Colonic mucosa (tissue), 4 donors: Measurements from ENCODE around the gene SCN8A. TPM values are rescaled to one million over a fixed set of nuclear protein-coding genes. Genes with fewer than 3 reads are reported as not detected.

Source experiments
- DNase-seq: peaks from one replicate; pipeline ENCODE4 v3.0.0-alpha.2; 2020
- H3K27ac ChIP-seq: fragments of 200-600 bp; one replicate; pipeline ENCODE4 v1.8.0; 2021
- H3K27me3 ChIP-seq: fragments of 200-600 bp; one replicate; pipeline ENCODE4 v1.8.0; 2021
- H3K36me3 ChIP-seq: fragments of 200-600 bp; one replicate; pipeline ENCODE4 v1.8.0; 2021
- H3K4me1 ChIP-seq: fragments of 200-600 bp; one replicate; pipeline ENCODE4 v1.8.0; 2021; ENCODE audit warnings: mild to moderate bottlenecking
- H3K4me3 ChIP-seq: fragments of 200-600 bp; one replicate; pipeline ENCODE4 v1.8.0; 2021
- H3K9ac ChIP-seq, 2 donors: one replicate each; pipeline ENCODE4 v1.7.0; 2013; ENCODE audit warnings: control low read depth in 2 of 2, low read depth in 2 of 2, low read length in 2 of 2
- H3K9me3 ChIP-seq: fragments of 200-600 bp; one replicate; pipeline ENCODE4 v1.8.0; 2021
- intact Hi-C: fragments of 100-400 bp; cut with DNase I; formaldehyde crosslinking; loops from one replicate; pipeline ENCODE4 v1.14.1; 2022
- total RNA-seq, 2 donors: library from RNA; stranded (reverse); fragmentation: NEBNext Ultra II Directional in 1 of 2; extraction: Animal tissue kit (Norgen Biotek cat#: 25700) in 1 of 2; gene quantifications; one replicate each; pipeline ENCODE4 v1.2.1, GENCODE V29; 2021
- TF ChIP-seq, protein P1 (sequence below): fragments of 200-600 bp; IDR thresholded peaks from one replicate; pipeline ENCODE4 v1.8.0; 2022; ENCODE audit warnings: antibody characterized with exemption, mild to moderate bottlenecking
- donor health status: healthy.
- donor health status: DM: no; HTN: no; CAD: no.
- donor health status: DM: no; HTN: no; CAD: no.

The SCN8A gene
- total RNA-seq, 2 donors from 2014 or later = 4.2 to 10.0 TPM

DNA sequence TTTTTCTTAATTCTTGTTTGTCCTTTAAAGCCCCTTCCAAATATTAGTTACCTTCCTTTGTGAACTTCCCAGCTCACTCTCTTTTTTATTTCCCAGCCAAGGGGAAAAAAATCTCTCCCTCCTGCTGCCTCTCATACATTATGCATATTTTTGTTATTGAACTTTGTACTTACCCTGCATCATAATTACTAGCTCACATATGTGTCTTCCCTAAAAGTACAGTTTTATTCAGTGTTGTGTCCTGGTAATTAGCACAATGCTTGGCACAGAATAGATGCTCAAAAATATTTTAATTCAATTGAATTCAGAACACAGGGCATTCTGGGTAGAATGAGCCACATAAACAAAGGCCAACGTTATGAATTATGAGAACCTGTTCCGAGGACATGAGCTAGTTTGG is 91.9 kb downstream of the SCN8A start:
- no peaks in the 10 kb centered on the region for H3K36me3 ChIP-seq
- no peak overlapping the region for H3K4me3 ChIP-seq
- no peak overlapping the region for H3K9ac ChIP-seq
- no peak for DNase-seq
- H3K9me3 ChIP-seq = no peaks in the 10 kb centered on the region
- TF ChIP-seq, protein P1, sequence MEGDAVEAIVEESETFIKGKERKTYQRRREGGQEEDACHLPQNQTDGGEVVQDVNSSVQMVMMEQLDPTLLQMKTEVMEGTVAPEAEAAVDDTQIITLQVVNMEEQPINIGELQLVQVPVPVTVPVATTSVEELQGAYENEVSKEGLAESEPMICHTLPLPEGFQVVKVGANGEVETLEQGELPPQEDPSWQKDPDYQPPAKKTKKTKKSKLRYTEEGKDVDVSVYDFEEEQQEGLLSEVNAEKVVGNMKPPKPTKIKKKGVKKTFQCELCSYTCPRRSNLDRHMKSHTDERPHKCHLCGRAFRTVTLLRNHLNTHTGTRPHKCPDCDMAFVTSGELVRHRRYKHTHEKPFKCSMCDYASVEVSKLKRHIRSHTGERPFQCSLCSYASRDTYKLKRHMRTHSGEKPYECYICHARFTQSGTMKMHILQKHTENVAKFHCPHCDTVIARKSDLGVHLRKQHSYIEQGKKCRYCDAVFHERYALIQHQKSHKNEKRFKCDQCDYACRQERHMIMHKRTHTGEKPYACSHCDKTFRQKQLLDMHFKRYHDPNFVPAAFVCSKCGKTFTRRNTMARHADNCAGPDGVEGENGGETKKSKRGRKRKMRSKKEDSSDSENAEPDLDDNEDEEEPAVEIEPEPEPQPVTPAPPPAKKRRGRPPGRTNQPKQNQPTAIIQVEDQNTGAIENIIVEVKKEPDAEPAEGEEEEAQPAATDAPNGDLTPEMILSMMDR = no peak
- no peaks in the 10 kb centered on the region for H3K27me3 ChIP-seq
- intact Hi-C loops = no loop called here
- no peak overlapping the region for H3K27ac ChIP-seq
- peaks cover 5% of the 10 kb centered on the region for H3K4me1 ChIP-seq

DNA sequence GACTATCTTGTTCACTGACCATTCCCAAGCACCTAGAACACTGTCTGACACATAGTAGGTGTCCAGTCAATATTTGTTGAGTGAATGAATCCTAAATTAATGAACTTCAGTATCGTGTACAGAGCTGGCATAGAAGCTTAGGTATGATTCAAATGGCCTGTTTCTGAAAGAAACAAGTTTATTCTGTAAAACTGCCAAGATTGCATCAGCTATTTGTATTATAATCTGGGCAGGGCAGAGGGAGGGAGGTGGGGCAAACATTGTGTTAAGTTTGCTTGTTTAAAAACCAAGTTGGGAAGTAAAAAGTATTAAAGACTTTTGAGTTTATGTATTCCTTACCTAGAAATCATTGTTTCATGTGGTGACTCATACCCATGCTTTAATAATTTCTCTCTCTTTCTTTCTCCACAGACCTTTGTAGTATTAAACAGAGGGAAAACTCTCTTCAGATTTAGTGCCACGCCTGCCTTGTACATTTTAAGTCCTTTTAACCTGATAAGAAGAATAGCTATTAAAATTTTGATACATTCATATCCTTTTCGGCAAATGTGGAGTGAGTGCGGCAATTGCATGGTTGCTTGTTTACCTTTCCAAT is 92.8 kb downstream of the SCN8A start:
- Histone ChIP-seq H3K27ac (peak overlapping the region; percentile 57), H3K9me3 (no peaks in the 10 kb centered on the region), H3K36me3 (no peaks in the 10 kb centered on the region), H3K4me3 (no peak overlapping the region), H3K4me1 (peaks cover 9% of the 10 kb centered on the region), H3K27me3 (no peaks in the 10 kb centered on the region), H3K9ac (no peak overlapping the region)
- intact Hi-C loops = no loop called here
- TF ChIP-seq, protein P1 = no peak
- peak; percentile 32 for DNase-seq

DNA sequence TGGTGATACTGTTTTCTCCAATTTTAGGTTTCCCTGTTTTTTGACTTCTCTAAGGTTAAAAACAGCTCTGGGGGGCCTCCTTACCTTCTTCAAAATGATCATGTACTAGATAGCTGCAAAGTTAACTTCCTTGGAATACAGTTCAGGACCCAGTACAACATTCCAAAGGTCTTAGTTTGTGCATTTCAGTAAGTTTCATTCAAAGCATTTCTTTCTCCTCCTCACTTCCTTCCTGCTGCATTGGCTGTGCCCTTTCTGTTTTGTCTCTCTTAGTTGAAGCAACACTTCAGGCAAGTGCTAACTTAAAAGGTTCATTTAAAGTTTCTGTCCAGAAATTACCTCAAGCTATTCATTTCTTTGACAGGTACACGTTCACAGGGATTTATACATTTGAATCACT is 95.7 kb downstream of the SCN8A start:
- Histone ChIP-seq H3K4me1 (peaks cover 9% of the 10 kb centered on the region), H3K9me3 (no peaks in the 10 kb centered on the region), H3K27ac (peak overlapping the region; percentile 58), H3K4me3 (no peak overlapping the region), H3K36me3 (no peaks in the 10 kb centered on the region), H3K9ac (no peak overlapping the region), H3K27me3 (no peaks in the 10 kb centered on the region)
- no peak for DNase-seq
- TF ChIP-seq, protein P1 = no peak
- intact Hi-C loops = no loop called here

DNA sequence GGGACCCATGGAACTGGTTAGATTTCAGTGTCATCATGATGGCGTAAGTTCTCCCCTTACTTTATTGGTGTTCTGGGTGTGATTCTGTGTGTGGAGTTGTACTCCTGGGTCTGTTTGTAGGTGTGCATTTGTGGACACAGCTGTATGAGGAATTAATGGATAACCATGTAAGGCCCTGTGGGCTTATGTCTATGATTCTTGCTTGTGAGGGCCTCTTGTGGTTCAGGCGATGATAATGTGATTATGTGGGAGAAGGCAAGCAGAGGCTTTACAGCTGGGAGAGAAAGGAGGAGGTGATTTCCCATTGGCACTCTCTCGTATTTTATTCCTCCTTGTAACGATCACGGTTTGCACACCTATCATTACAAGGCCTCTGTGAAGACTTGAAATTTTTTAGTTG is 96.1 kb downstream of the SCN8A start:
- intact Hi-C loops = no loop called here
- Histone ChIP-seq H3K9me3 (no peaks in the 10 kb centered on the region), H3K27ac (peak overlapping the region; percentile 58), H3K36me3 (no peaks in the 10 kb centered on the region), H3K4me1 (peaks cover 9% of the 10 kb centered on the region), H3K27me3 (no peaks in the 10 kb centered on the region), H3K9ac (peak overlapping the region in 1 of 2 donors; percentile 12), H3K4me3 (no peak overlapping the region)
- TF ChIP-seq, protein P1 = no peak
- DNase-seq = peak; percentile 57

DNA sequence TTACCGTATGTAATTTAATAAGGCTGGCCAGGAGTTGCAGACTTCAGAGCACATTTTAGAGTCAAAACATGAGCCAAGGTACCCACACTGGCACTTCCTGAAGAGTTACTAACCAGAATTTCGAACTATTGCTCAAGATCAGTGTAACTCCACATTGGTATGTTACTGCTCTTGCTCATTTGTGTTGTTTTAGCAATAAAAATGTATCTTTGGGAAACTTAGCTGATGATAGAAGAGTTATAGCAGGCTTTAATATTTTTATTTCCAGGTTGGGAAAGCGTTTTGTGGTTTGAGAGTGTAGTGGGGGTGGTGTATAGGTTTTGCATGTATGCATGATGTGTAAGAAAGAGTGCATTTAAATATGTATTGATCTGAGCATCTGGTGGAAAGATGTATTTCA is 96.6 kb downstream of the SCN8A start:
- no peaks in the 10 kb centered on the region for H3K27me3 ChIP-seq
- peak overlapping the region; percentile 58 for H3K27ac ChIP-seq
- DNase-seq = no peak
- intact Hi-C loops = no loop called here
- no peaks in the 10 kb centered on the region for H3K36me3 ChIP-seq
- H3K4me3 ChIP-seq = no peak overlapping the region
- peak overlapping the region in 1 of 2 donors; percentile 12 for H3K9ac ChIP-seq
- TF ChIP-seq, protein P1 = no peak
- peaks cover 9% of the 10 kb centered on the region for H3K4me1 ChIP-seq
- no peaks in the 10 kb centered on the region for H3K9me3 ChIP-seq
